ENCODE measurements around the gene ZNRF1. TPM values are rescaled to one million over a fixed set of nuclear protein-coding genes. Genes with fewer than 3 reads are reported as not detected.
"Not testable (repeated sequence)": the region's sequence is repeated elsewhere in the genome, so short reads cannot be mapped to it uniquely, and the experiment has no call there.

ZNRF1 gene
- total RNA-seq, 1 experiment from 2014 or later: 5.8 TPM

GRCh38 chr16:75111961-75112733, 113.3 kb downstream of the ZNRF1 start:
- in situ Hi-C loops (cut with HindIII; ENCODE audit: low pct_unique_long_range_greater_than_20kb, low sequenced_read_pairs): no loop called here
- no peak for DNase-seq (ENCODE audit: low read depth, low spot score)

- in situ Hi-C loops (cut with HindIII; ENCODE audit: low pct_unique_long_range_greater_than_20kb, low sequenced_read_pairs): no loop called here
- DNase-seq (ENCODE audit: low read depth, low spot score): no peak
Observed at GRCh38 chr16:75112734-75113491, 114.1 kb downstream of the ZNRF1 start.

GRCh38 chr16:75113541-75114121, 114.8 kb downstream of the ZNRF1 start:
- no peak for DNase-seq (ENCODE audit: low read depth, low spot score)
- in situ Hi-C loops (cut with HindIII; ENCODE audit: low pct_unique_long_range_greater_than_20kb, low sequenced_read_pairs): no loop called here

GRCh38 chr16:75114179-75114945, 115.5 kb downstream of the ZNRF1 start:
- DNase-seq (ENCODE audit: low read depth, low spot score): no peak
- in situ Hi-C loops (cut with HindIII; ENCODE audit: low pct_unique_long_range_greater_than_20kb, low sequenced_read_pairs): no loop called here

- no peak for DNase-seq (ENCODE audit: low read depth, low spot score)
- in situ Hi-C loops (cut with HindIII; ENCODE audit: low pct_unique_long_range_greater_than_20kb, low sequenced_read_pairs): no loop called here
Observed at GRCh38 chr16:75114946-75115825, 116.4 kb downstream of the ZNRF1 start.

- in situ Hi-C loops (cut with HindIII; ENCODE audit: low pct_unique_long_range_greater_than_20kb, low sequenced_read_pairs): no loop called here
- DNase-seq (ENCODE audit: low read depth, low spot score): peak; percentile 72
Observed at GRCh38 chr16:75116081-75116910, 117.5 kb downstream of the ZNRF1 start, which contains the start of gene LDHD. Gene LDHD (minus strand): TSS chr16:75116780. CDS start chr16:75116720, 60 bp downstream.

- in situ Hi-C loops (cut with HindIII; ENCODE audit: low pct_unique_long_range_greater_than_20kb, low sequenced_read_pairs): no loop called here
- no peak for DNase-seq (ENCODE audit: low read depth, low spot score)
Observed at GRCh38 chr16:75116911-75117245, 118.1 kb downstream of the ZNRF1 start.

- no peak for DNase-seq (ENCODE audit: low read depth, low spot score)
- in situ Hi-C loops (cut with HindIII; ENCODE audit: low pct_unique_long_range_greater_than_20kb, low sequenced_read_pairs): no loop called here
Observed at GRCh38 chr16:75118943-75119539, 120.2 kb downstream of the ZNRF1 start.

GRCh38 chr16:75120253-75120652, 121.4 kb downstream of the ZNRF1 start:
- in situ Hi-C loops (cut with HindIII; ENCODE audit: low pct_unique_long_range_greater_than_20kb, low sequenced_read_pairs): no loop called here

GRCh38 chr16:75121949-75122568, 123.2 kb downstream of the ZNRF1 start:
- in situ Hi-C loops (cut with HindIII; ENCODE audit: low pct_unique_long_range_greater_than_20kb, low sequenced_read_pairs): no loop called here
- no peak for DNase-seq (ENCODE audit: low read depth, low spot score)

More at GRCh38 chr16:75120253-75120652, 121.4 kb downstream of the ZNRF1 start:
- DNase-seq (ENCODE audit: low read depth, low spot score): no peak

GRCh38 chr16:75122609-75123008, 123.8 kb downstream of the ZNRF1 start:
- no peak for DNase-seq (ENCODE audit: low read depth, low spot score)
- in situ Hi-C loops (cut with HindIII; ENCODE audit: low pct_unique_long_range_greater_than_20kb, low sequenced_read_pairs): no loop called here

- DNase-seq (ENCODE audit: low read depth, low spot score): no peak
- in situ Hi-C loops (cut with HindIII; ENCODE audit: low pct_unique_long_range_greater_than_20kb, low sequenced_read_pairs): no loop called here
Observed at GRCh38 chr16:75127713-75128415, 129.0 kb downstream of the ZNRF1 start.

GRCh38 chr16:75129421-75130149, 130.8 kb downstream of the ZNRF1 start:
- DNase-seq (ENCODE audit: low read depth, low spot score); in situ Hi-C loops (cut with HindIII; ENCODE audit: low pct_unique_long_range_greater_than_20kb, low sequenced_read_pairs): not testable (repeated sequence)

- in situ Hi-C loops (cut with HindIII; ENCODE audit: low pct_unique_long_range_greater_than_20kb, low sequenced_read_pairs): no loop called here
- peak; percentile 22 for DNase-seq (ENCODE audit: low read depth, low spot score)
Observed at GRCh38 chr16:75130150-75130771, 131.4 kb downstream of the ZNRF1 start.

All from SK-MEL-5 (cell line).